ENCODE measurements around the gene POLR1C. TPM values are rescaled to one million over a fixed set of nuclear protein-coding genes. Genes with fewer than 3 reads are reported as not detected.

The POLR1C gene
- total RNA-seq, 1 experiment from 2014 or later: 41.4 TPM

DNA sequence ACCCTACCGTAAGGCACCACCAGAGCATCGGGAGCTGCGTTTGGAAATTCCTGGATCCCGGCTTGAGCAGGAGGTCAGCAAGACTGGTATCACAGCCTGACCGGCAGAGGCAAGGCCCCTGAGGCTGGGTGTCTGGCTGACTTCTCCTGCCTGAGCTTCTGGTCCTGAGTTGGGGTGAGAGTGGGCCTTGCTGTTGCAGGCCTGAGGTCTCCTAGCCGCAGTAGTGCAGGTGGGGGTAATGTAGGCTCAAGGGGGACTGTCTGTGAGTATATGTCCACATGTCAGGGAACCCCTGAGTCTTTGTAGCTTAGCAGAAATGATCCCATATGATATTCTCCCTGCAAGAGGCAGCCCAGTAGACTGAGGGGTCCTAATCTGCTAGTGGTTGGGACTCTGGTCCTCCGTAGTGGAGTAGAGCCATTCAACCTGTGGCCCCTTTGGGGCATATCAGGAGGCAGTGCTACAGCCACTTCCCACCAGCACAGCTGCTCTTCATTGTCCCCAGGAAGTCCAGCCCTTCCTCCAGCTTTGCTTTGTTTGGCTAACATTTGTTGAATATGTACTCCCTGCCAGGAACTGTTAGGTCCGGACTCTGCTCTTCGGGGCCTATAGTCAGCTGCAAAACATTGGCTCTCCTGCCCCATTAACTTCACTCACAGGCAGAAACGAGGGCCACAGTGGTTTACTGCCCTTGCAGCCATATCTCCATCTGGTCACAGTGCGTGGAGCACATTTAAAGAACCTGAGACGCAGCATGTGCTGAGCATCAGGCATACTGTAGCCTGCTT is 17.7 kb upstream of the POLR1C start:
- no peak for DNase-seq
- H3K9me2 ChIP-seq (ENCODE audit: insufficient read depth): no peaks in the 10 kb centered on the region
- H3K9me3 ChIP-seq (ENCODE audit: insufficient read depth, low read depth): no peaks in the 10 kb centered on the region
- H3K79me2 ChIP-seq (ENCODE audit: low read depth): peaks cover 4% of the 10 kb centered on the region; the same call in 1 of the 2 replicates
- no peak overlapping the region for H3K4me2 ChIP-seq
- ChIA-PET CTCF (no interaction called here), POLR2A (ENCODE audit: unreplicated experiment) (no interaction called here)
- peaks cover 28% of the 10 kb centered on the region for H3K4me1 ChIP-seq (replicated peaks; ENCODE audit: insufficient read depth)
- no peak overlapping the region for H3K4me3 ChIP-seq
- no TSS peak for BruUV-seq (replicated peaks)
- H3K36me3 ChIP-seq (ENCODE audit: low read depth): peaks cover 15% of the 10 kb centered on the region; the same call in 1 of the 2 replicates
- 0 out of 2 replicates have a peak, but pooled peaks cover 5% of the 10 kb centered on the region for H4K20me1 ChIP-seq (ENCODE audit: insufficient read depth)
- intact Hi-C loops (cut with micrococcal nuclease; ENCODE audit: unreplicated experiment): loop anchor here (5.0 to 10.0 kb wide), 3 partner anchors 64 to 324 kb away; partner anchors contain the start of genes CRIP3 and SRF
- H3F3A ChIP-seq (ENCODE audit: insufficient read depth, low read depth): peaks cover 27% of the 10 kb centered on the region; the same call in 1 of the 2 replicates
- no peak overlapping the region for H2AFZ ChIP-seq
- no peak overlapping the region for H3K27ac ChIP-seq
- TF ChIP-seq CTCF (conservative IDR thresholded peaks at IDR 0.05): no peak
- no peak for TF ChIP-seq EZH2 (IDR thresholded peaks at IDR 0.05; ENCODE audit: low read depth)
- no peaks in the 10 kb centered on the region for H3K27me3 ChIP-seq (ENCODE audit: insufficient read depth, low read depth)

GRCh38 chr6:43500921-43501320 is 16.0 kb upstream of the POLR1C start:
- no peak for TF ChIP-seq CTCF (conservative IDR thresholded peaks at IDR 0.05)
- TF ChIP-seq EZH2 (IDR thresholded peaks at IDR 0.05; ENCODE audit: low read depth): no peak
- Histone ChIP-seq H3K4me2 (no peak overlapping the region), H4K20me1 (ENCODE audit: insufficient read depth) (0 out of 2 replicates have a peak, but pooled peaks cover under 1% of the 10 kb centered on the region), H3K4me3 (no peak overlapping the region), H3K4me1 (replicated peaks; ENCODE audit: insufficient read depth) (peaks cover 14% of the 10 kb centered on the region), H3K27me3 (ENCODE audit: insufficient read depth, low read depth) (no peaks in the 10 kb centered on the region), H3K9me3 (ENCODE audit: insufficient read depth, low read depth) (no peaks in the 10 kb centered on the region), H3K36me3 (ENCODE audit: low read depth) (peaks cover 15% of the 10 kb centered on the region; the same call in 1 of the 2 replicates), H3F3A (ENCODE audit: insufficient read depth, low read depth) (peaks cover 19% of the 10 kb centered on the region; the same call in 1 of the 2 replicates), H2AFZ (no peak overlapping the region), H3K9me2 (ENCODE audit: insufficient read depth) (no peaks in the 10 kb centered on the region), H3K27ac (no peak overlapping the region), H3K79me2 (ENCODE audit: low read depth) (peaks cover 4% of the 10 kb centered on the region; the same call in 1 of the 2 replicates)
- intact Hi-C loops (cut with micrococcal nuclease; ENCODE audit: unreplicated experiment): no loop called here
- no peak for DNase-seq
- ChIA-PET CTCF (no interaction called here), POLR2A (ENCODE audit: unreplicated experiment) (no interaction called here)
- BruUV-seq (replicated peaks): no TSS peak

GRCh38 chr6:43502666-43503065 is 14.2 kb upstream of the POLR1C start:
- Histone ChIP-seq H3K27ac (no peak overlapping the region), H2AFZ (no peak overlapping the region), H3K4me3 (no peak overlapping the region), H3F3A (ENCODE audit: insufficient read depth, low read depth) (peaks cover 13% of the 10 kb centered on the region; the same call in 1 of the 2 replicates), H3K27me3 (ENCODE audit: insufficient read depth, low read depth) (no peaks in the 10 kb centered on the region), H3K9me2 (ENCODE audit: insufficient read depth) (no peaks in the 10 kb centered on the region), H3K36me3 (ENCODE audit: low read depth) (peaks cover 15% of the 10 kb centered on the region; the same call in 1 of the 2 replicates), H3K9me3 (ENCODE audit: insufficient read depth, low read depth) (no peaks in the 10 kb centered on the region), H3K4me2 (no peak overlapping the region), H3K4me1 (replicated peaks; ENCODE audit: insufficient read depth) (no peaks in the 10 kb centered on the region), H3K79me2 (ENCODE audit: low read depth) (no peaks in the 10 kb centered on the region; the same call in 1 of the 2 replicates), H4K20me1 (ENCODE audit: insufficient read depth) (no peaks in the 10 kb centered on the region; the same call in 1 of the 2 replicates)
- DNase-seq: no peak
- intact Hi-C loops (cut with micrococcal nuclease; ENCODE audit: unreplicated experiment): no loop called here
- ChIA-PET CTCF (no interaction called here), POLR2A (ENCODE audit: unreplicated experiment) (no interaction called here)
- TF ChIP-seq EZH2 (IDR thresholded peaks at IDR 0.05; ENCODE audit: low read depth) (no peak), CTCF (conservative IDR thresholded peaks at IDR 0.05) (no peak)
- no TSS peak for BruUV-seq (replicated peaks)
